Measurements from ENCODE around the gene CCR7. TPM values are rescaled to one million over a fixed set of nuclear protein-coding genes. Genes with fewer than 3 reads are reported as not detected.

Gene CCR7
- polyA plus RNA-seq, 3 donors from 2014 or later: 29.6 to 50.9 (median 43.2) TPM

DNA sequence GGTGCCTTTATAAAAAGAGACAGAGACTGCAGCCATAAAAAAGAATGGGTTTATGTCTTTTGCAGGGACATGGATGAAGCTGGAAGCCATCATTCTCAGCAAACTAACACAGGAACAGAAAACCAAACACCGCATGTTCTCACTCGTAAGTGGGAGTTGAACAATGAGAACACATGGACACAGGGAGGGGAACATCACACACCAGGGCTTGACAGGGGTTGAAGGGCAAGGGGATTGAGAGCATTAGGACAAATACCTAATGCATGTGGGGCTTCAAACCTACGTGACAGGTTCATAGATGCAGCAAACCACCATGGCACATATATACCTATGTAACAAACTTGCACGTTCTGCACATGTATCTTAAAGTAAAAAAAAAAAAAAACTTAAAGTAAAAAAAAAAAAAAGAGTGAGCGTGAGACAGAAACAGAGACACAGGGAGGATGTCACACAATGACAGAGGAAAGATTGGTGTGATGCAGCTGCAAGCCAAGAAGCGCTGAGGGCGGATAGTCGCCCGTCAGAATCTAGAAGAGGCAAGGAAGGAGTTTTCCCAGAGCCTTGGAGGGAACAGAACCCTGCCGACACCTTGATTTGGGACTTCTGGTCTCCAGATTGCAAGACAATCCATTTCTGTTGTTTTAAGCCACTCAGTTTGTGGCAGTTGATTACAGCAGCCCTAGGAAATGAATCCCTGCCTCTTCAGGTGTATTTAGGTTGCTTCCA lies 36.4 kb downstream of the CCR7 start:
- peak overlapping the region; percentile 49 to 84 (median 74) for H3K4me3 Mint-ChIP-seq
- peak; percentile 61 to 71 (median 68) for DNase-seq
- peaks cover 62% of the 10 kb centered on the region in 2 donors for H3K4me1 Mint-ChIP-seq
- H3K27me3 Mint-ChIP-seq (ENCODE audit: low read depth in 3 of 3): peaks cover 9 to 19% (median 13%) of the 10 kb centered on the region in 3 donors
- peak overlapping the region in 5 of 6 donors; percentile 44 to 95 (median 92) for H3K27ac Mint-ChIP-seq
- H3K9me3 Mint-ChIP-seq: peaks cover 0 to 11% (median 9%) of the 10 kb centered on the region in 6 donors
- H3K36me3 Mint-ChIP-seq: peaks cover 20 to 28% (median 27%) of the 10 kb centered on the region in 3 donors

DNA sequence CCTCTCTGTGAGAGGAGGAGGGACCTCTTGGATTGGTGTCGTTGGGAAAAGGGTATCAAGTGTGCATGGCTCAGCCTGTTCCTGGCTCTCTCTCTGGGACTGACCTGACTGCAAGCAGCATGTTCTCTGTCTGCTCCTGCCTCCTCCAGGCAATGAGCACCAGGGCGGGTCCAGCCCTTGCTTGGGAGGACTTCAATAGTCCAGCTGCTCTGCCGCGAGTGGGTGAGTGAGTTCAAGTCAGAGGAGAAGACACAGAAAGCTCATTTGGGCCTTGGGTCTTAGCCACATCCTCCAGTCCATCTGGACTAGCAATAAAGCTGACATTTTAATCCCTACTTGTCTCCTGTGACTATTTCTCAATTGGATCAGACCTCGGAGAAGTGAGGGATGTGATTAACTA lies 38.6 kb downstream of the CCR7 start:
- H3K27ac Mint-ChIP-seq: peak overlapping the region in 1 of 6 donors; percentile 15
- H3K36me3 Mint-ChIP-seq: peaks cover 33 to 48% (median 40%) of the 10 kb centered on the region in 3 donors
- peaks cover 3 to 8% (median 8%) of the 10 kb centered on the region in 3 donors for H3K27me3 Mint-ChIP-seq (ENCODE audit: low read depth in 3 of 3)
- DNase-seq: no peak
- H3K4me3 Mint-ChIP-seq: no peak overlapping the region
- H3K4me1 Mint-ChIP-seq: peaks cover 45 to 51% of the 10 kb centered on the region in 2 donors
- peaks cover 0 to 11% (median 9%) of the 10 kb centered on the region in 6 donors for H3K9me3 Mint-ChIP-seq

DNA sequence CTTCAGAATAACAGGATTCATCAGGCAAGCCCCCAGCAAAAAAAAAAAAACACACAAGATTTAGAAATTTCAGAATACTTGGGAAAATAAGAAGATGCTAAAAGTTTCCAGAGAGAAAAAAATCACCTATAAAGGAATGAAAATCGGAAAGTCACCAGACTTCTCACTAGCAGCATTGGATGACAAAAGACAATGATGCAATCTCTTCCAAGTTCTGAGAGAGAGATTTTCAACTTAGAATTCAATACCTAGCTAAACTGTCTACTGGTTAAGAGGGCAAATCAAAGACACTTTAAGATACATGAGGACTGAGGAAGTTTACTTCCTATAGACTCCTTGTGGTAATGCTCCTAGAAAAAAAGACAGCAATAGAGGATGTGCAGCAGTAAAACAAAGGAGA lies 40.0 kb downstream of the CCR7 start:
- Mint-ChIP-seq H3K36me3 (peaks cover 35 to 58% (median 42%) of the 10 kb centered on the region in 3 donors), H3K27me3 (ENCODE audit: low read depth in 3 of 3) (peaks cover 5 to 6% (median 6%) of the 10 kb centered on the region in 3 donors), H3K27ac (peak overlapping the region in 1 of 6 donors; percentile 38), H3K4me3 (no peak overlapping the region), H3K9me3 (peaks cover 0 to 11% (median 9%) of the 10 kb centered on the region in 6 donors), H3K4me1 (peaks cover 36 to 44% of the 10 kb centered on the region in 2 donors)
- DNase-seq: no peak

DNA sequence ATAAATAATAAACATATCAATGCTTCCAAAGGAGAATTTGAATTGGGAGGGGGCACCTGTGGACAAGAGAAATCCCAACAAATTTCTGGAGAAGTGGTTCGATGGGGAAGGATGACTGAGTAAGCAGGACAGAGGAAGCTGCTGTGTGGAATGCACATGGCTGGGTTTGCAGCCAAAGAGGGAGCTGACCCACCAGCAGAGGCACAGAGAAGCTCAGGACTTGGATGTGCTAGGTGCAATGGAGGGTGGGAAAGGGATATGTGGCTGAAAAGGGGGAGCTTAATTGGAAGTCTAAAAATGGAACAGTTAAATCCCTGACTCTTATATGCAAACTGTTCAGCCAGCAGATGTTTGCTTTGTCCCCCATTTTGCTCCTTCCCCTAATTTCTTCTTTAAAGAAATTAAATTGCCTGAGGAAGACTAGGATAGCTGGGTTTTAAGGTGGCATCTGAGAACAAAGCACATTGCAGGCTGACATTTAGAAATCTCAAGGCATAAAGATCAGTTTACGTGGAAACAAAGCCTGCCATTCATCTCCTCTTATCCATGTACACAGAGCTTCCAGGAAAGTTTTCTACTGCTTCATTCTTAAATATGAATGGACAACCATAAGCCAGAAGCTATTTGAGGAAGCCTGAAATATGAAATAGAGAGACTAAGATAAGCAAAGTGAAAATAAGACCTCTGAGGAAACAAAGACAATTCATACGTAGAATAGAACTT lies 40.9 kb downstream of the CCR7 start:
- H3K4me3 Mint-ChIP-seq: no peak overlapping the region
- peaks cover 35 to 58% (median 42%) of the 10 kb centered on the region in 3 donors for H3K36me3 Mint-ChIP-seq
- no peak for DNase-seq
- H3K9me3 Mint-ChIP-seq: peaks cover 0 to 11% (median 9%) of the 10 kb centered on the region in 6 donors
- peaks cover 2 to 6% (median 4%) of the 10 kb centered on the region in 3 donors for H3K27me3 Mint-ChIP-seq (ENCODE audit: low read depth in 3 of 3)
- peaks cover 31 to 44% of the 10 kb centered on the region in 2 donors for H3K4me1 Mint-ChIP-seq
- peak overlapping the region in 1 of 6 donors; percentile 9 for H3K27ac Mint-ChIP-seq

DNA sequence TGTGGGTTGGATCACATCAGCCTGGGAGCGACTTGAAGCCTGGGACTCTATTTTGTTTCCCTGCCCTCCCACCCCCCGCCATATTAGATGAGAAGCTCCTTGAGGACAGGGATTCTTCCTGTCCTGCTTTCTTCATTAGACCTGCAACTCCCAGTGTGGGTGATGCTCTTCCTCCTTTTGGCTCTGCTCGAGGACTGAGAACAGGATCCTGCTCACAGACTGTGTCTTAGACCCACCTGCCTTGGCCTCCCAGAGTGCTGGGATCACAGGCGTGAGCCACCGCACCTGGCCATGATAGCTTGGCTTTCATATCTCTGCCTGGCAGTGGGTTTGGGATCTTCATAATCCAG lies 42.3 kb downstream of the CCR7 start:
- Mint-ChIP-seq H3K4me1 (peaks cover 31 to 45% of the 10 kb centered on the region in 2 donors), H3K9me3 (peaks cover 0 to 11% (median 9%) of the 10 kb centered on the region in 6 donors), H3K4me3 (no peak overlapping the region), H3K27ac (peak overlapping the region in 1 of 6 donors; percentile 8), H3K36me3 (peaks cover 35 to 58% (median 42%) of the 10 kb centered on the region in 3 donors), H3K27me3 (ENCODE audit: low read depth in 3 of 3) (peaks cover 0 to 6% (median 1%) of the 10 kb centered on the region in 3 donors)
- no peak for DNase-seq

DNA sequence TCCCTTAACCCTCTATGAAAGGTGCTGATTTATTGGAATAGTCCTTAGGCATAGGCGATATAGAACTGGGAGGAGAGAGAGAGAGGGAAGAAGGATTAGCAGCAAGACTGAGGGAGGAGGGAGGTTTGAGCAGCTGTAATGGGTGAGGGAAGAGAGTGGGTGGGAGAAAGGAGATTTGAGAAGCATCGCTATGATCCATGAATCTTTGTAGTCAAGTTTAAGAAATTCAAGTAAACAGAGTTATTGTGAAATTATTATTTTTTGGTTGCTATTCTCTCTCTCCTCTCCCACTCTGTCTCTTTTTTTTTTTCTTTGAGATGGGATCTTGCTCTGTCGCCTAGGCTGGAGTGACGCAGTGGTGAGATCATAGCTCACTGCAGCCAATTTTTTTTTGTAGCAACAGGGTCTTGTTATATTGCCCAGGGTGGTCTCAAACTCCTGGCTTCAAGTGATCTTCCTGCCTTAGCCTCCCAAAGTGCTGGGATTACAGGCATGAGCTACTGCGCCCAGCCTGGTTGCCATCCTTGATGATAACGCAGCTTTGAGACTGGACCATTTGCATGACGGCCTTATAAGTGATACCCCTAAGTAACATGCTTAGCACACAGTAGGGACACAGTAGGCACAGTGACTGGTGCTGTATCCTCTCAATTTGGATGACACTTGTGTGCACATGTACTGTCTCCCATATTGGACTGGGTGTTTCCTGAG lies 42.9 kb downstream of the CCR7 start:
- Mint-ChIP-seq H3K4me1 (peaks cover 34 to 46% of the 10 kb centered on the region in 2 donors), H3K36me3 (peaks cover 35 to 59% (median 42%) of the 10 kb centered on the region in 3 donors), H3K27ac (no peak overlapping the region), H3K4me3 (no peak overlapping the region), H3K27me3 (ENCODE audit: low read depth in 3 of 3) (peaks cover 0 to 6% (median 1%) of the 10 kb centered on the region in 3 donors), H3K9me3 (peaks cover 0 to 11% (median 9%) of the 10 kb centered on the region in 6 donors)
- no peak for DNase-seq

DNA sequence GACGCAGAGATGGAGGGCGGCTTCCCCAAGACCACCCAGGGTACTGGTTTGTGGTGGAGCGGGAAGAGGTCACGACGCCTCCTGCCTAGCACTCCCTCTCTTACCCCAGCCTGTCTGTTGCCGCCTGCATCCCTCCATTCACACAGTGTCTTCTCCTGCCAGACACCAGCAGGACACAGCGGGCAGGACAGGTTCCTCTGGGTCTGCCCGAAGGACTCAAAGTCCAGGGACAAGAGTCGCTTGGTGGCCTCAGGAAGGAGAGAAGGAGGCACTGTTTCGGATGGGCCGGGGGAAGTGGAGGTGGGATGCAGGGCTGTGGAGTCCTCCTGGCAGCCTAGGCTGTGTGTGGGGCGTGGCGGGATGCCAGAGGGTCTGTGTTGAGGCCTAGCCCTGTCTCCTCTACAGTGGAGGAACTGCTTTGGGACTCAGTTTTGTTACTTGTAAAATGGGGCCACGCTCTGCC lies 44.2 kb downstream of the CCR7 start:
- peak overlapping the region in 1 of 6 donors; percentile 64 for H3K27ac Mint-ChIP-seq
- H3K4me3 Mint-ChIP-seq: no peak overlapping the region

DNA sequence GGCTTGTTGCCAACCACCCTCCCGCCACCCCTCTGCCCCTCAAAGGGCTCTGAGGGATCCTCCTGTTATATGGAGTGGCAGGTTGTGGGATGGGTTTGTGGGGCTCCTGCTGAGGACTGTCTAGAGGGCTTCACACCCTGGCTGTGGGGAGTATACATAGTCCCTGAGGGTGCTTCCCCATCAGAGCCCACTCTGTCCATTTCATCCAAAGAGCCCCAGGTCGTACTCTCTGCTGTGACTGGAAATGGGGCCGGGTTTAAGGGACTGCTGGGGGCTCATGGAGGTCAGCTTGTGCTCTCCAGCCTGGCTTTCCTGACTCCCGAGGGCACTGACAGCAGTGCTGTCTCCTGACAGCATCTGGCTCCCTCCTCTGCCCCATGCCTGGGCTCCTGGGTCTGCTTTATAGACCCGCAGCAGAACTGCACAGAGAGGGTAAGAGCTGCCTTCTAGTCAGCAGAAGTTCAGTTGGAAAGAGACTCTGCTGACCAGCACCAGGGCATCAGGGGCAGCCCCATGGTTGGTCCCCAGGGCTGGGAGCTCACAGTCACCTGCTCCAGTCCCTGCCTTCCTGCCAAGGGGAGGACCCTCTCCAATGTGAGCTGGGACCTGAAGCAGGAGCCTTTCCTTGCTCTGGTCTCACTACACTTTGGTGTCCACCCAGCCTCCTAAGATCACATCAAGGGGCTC lies 46.0 kb downstream of the CCR7 start:
- H3K4me3 Mint-ChIP-seq: peak overlapping the region; percentile 30 to 81 (median 49)
- peak overlapping the region in 2 of 6 donors; percentile 20 to 52 for H3K27ac Mint-ChIP-seq
- DNase-seq: no peak
- H3K27me3 Mint-ChIP-seq (ENCODE audit: low read depth in 3 of 3): peaks cover 8 to 17% (median 12%) of the 10 kb centered on the region in 3 donors
- H3K9me3 Mint-ChIP-seq: peaks cover 0 to 2% (median 0%) of the 10 kb centered on the region in 6 donors
- peaks cover 66 to 77% of the 10 kb centered on the region in 2 donors for H3K4me1 Mint-ChIP-seq
- H3K36me3 Mint-ChIP-seq: peaks cover 22 to 40% (median 23%) of the 10 kb centered on the region in 3 donors

More for the DNA sequence above, 44.2 kb downstream of the CCR7 start:
- Mint-ChIP-seq H3K27me3 (ENCODE audit: low read depth in 3 of 3) (peaks cover 7 to 14% (median 8%) of the 10 kb centered on the region in 3 donors), H3K4me1 (peaks cover 48 to 59% of the 10 kb centered on the region in 2 donors), H3K36me3 (peaks cover 38 to 58% (median 39%) of the 10 kb centered on the region in 3 donors), H3K9me3 (peaks cover 0 to 11% (median 9%) of the 10 kb centered on the region in 6 donors)
- DNase-seq: no peak

DNA sequence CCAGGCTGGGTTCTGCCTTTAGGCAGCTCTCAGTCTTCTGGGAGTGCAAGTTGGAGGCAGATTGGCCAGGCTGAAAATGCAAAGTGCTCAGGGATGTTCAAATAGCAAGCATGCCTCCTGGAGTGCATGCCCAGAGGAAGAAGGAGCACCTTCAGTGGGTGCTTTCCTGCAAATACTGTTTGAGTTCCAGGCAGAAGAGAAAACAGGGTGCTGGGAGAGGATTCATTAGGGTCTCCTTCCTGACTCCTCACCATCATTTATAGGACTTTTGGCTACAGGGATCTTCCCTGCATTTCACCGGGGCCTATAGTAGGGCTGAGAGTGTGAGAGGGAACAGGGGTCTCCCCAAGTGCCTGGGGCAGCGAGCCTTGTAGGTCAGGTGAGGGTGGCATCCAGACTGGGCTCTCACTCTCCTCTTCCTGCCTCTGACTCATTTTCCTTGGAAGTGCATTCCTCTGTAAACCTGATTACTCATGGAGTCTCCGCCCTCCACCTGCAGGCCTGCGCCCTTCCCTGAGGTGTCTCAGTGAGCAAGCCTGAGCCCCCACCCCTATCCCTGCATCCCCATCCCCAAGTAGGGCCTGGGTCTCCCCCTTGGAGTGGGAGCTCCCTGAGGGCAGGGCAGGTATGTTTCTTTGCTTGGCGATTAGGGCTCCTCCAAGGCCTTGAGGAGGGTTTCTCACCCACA lies 46.7 kb downstream of the CCR7 start:
- Mint-ChIP-seq H3K27me3 (ENCODE audit: low read depth in 3 of 3) (peaks cover 8 to 18% (median 12%) of the 10 kb centered on the region in 3 donors), H3K9me3 (no peaks in the 10 kb centered on the region), H3K36me3 (peaks cover 16 to 33% (median 16%) of the 10 kb centered on the region in 3 donors), H3K27ac (peak overlapping the region in 4 of 6 donors; percentile 71 to 90 (median 82)), H3K4me3 (peak overlapping the region; percentile 67 to 89 (median 79)), H3K4me1 (peaks cover 72 to 84% of the 10 kb centered on the region in 2 donors)
- DNase-seq: no peak

DNA sequence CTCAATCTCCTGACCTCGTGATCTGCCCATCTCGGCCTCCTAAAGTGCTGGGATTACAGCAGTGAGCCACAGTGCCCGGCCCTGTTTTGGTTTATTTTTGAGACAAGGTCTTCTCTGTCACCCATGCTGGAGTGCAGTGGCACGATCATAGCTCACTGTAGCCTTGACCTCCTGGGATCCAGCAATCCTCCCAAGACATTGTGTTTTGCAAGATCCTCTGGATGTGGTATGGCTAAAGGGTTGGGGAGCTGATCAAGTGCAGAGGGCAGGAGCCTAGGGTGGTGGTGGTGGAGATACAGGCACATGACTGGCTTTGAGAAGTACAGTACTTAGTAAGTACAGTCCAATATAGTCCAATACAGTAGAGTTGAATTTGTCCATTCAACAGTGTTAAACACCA lies 47.3 kb downstream of the CCR7 start:
- Mint-ChIP-seq H3K27ac (peak overlapping the region in 4 of 6 donors; percentile 71 to 90 (median 82)), H3K36me3 (peaks cover 11 to 28% (median 11%) of the 10 kb centered on the region in 3 donors), H3K4me3 (peak overlapping the region; percentile 67 to 89 (median 79)), H3K27me3 (ENCODE audit: low read depth in 3 of 3) (peaks cover 8 to 18% (median 12%) of the 10 kb centered on the region in 3 donors), H3K9me3 (no peaks in the 10 kb centered on the region), H3K4me1 (peaks cover 74 to 84% of the 10 kb centered on the region in 2 donors)
- DNase-seq: no peak

DNA sequence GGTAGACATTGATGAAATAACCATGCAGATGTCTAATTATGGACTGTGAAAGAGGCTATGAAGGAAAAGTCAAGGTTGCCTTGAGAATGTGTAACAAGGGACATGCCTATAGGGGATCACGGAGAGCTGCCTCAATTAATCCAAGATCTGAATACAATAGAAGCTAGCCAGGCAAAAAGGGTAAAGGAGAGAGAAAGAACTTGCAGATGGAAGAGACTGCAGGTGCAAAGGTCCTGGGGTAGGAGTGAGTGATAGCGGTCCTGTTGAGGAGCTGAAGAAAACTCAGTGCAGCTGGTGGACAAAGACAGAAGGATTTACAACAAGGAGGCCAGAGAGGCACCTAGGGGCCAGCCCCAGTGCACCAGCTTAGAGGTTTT lies 48.0 kb downstream of the CCR7 start:
- peaks cover 74 to 80% of the 10 kb centered on the region in 2 donors for H3K4me1 Mint-ChIP-seq

More for the DNA sequence above, 48.0 kb downstream of the CCR7 start:
- DNase-seq: no peak
- Mint-ChIP-seq H3K36me3 (peaks cover 11 to 22% (median 11%) of the 10 kb centered on the region in 3 donors), H3K4me3 (peak overlapping the region; percentile 88 to 92 (median 89)), H3K27me3 (ENCODE audit: low read depth in 3 of 3) (peaks cover 8 to 18% (median 13%) of the 10 kb centered on the region in 3 donors), H3K27ac (peak overlapping the region; percentile 81 to 97 (median 97)), H3K9me3 (no peaks in the 10 kb centered on the region)

Data from immature natural killer cell (primary cell).